ENCODE measurements around the gene GNG12. TPM values are rescaled to one million over a fixed set of nuclear protein-coding genes. Genes with fewer than 3 reads are reported as not detected.

The GNG12 gene
- total RNA-seq, 6 experiments from 2014 or later: 172 to 229 (median 198) TPM

DNA sequence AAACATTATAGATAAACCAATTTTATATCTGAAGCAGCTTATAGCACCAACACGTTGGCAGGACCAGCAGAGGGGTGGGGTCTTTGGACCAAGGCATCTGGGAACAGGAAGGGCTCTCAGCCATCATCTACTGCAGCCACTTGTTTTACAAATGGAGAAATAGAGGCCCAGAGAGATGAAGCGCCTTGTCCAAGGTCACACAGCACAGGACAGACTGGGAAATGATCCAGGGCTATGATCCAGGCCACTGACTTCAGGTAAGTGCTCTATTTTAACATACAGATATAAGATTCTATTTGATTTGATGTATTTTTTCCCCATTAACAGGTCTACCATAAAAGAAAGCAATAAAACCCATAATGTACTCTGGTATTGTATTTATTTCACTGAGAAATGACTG is 131.4 kb downstream of the GNG12 start:
- peaks cover 37% of the 10 kb centered on the region for H3K4me1 Mint-ChIP-seq (ENCODE audit: low read depth)
- no peak overlapping the region for H3K4me3 Mint-ChIP-seq
- peaks cover 50% of the 10 kb centered on the region for H3K36me3 Mint-ChIP-seq (ENCODE audit: low read depth)
- H3K27ac Mint-ChIP-seq: no peak overlapping the region
- DNase-seq: no peak
- no peak for TF ChIP-seq CTCF (IDR thresholded peaks at IDR 0.05)
- peaks cover 1% of the 10 kb centered on the region; the same call in 1 of the 2 replicates for H3K27me3 Mint-ChIP-seq (ENCODE audit: insufficient read depth)
- H3K9me3 Mint-ChIP-seq: no peaks in the 10 kb centered on the region

DNA sequence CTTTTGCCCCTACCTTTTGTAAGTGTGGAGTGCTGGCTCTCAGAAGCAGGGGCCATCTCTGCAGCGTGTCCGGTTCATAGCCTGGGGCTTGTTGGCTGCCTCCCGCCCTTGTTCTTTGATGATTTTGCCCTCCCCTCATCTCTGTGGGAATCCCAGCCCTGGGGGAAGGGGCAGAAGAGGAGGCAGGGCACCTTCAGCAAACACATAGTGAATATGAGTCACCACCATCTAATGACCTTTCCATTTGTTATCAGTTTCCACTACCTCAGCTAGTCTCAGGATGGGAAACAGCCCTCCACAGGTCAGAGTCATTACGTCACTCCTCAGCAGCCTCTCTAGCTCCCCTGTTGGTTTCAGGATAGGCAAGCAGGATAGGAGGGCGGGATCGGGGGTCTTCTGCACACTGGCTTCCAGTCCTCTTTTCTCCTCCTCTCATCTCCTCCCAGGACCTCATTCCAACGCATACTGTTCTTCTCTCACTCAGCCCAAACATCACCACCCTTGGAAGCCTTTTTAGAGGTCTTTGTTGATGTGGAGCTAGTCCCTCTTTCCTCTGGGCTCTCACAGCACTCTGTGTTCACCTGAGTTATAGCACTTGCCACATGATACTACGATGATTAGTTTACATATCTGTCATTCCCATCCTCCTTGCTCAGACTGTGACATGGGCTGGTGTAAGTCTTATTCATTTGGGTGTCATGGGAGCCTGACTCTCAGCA is 132.4 kb downstream of the GNG12 start:
- DNase-seq: no peak
- H3K36me3 Mint-ChIP-seq (ENCODE audit: low read depth): peaks cover 40% of the 10 kb centered on the region

GRCh38 chr1:67700220-67700619 is 133.0 kb downstream of the GNG12 start:
- Mint-ChIP-seq H3K27me3 (ENCODE audit: insufficient read depth) (peaks cover 1% of the 10 kb centered on the region; the same call in 1 of the 2 replicates), H3K36me3 (ENCODE audit: low read depth) (peaks cover 34% of the 10 kb centered on the region), H3K27ac (peak overlapping the region; percentile 43; the same call in 1 of the 2 replicates), H3K4me3 (no peak overlapping the region), H3K4me1 (ENCODE audit: low read depth) (peaks cover 31% of the 10 kb centered on the region), H3K9me3 (no peaks in the 10 kb centered on the region)
- no peak for TF ChIP-seq CTCF (IDR thresholded peaks at IDR 0.05)
- no peak for DNase-seq

More for the DNA sequence above, 132.4 kb downstream of the GNG12 start:
- peak; percentile 35; the same call in 1 of the 2 replicates for TF ChIP-seq CTCF (IDR thresholded peaks at IDR 0.05)
- Mint-ChIP-seq H3K27ac (peak overlapping the region; percentile 57; the same call in 1 of the 2 replicates), H3K4me3 (no peak overlapping the region), H3K27me3 (ENCODE audit: insufficient read depth) (peaks cover 1% of the 10 kb centered on the region; the same call in 1 of the 2 replicates), H3K9me3 (no peaks in the 10 kb centered on the region), H3K4me1 (ENCODE audit: low read depth) (peaks cover 30% of the 10 kb centered on the region)

DNA sequence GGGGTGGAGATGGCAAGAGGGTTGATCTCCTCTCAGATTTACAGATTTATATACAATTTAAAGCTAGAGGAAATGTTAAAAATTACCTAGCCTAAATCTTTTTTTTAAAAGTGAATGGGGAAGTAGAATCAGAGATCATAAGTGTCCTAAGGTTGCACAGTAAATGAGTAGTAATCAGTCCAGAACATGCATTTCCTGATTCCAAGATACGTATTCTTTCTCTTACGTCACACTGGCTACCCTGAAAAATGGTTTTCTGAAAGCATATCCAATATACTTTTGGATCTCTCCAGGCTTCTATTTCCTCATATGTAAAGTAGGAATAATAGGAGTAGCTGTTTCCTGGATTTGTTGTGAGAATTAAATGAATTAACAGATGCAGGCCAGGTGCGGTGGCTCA is 136.6 kb downstream of the GNG12 start:
- no peak overlapping the region for H3K27ac Mint-ChIP-seq
- peaks cover 18% of the 10 kb centered on the region for H3K36me3 Mint-ChIP-seq (ENCODE audit: low read depth)
- no peak for TF ChIP-seq CTCF (IDR thresholded peaks at IDR 0.05)
- peaks cover 3% of the 10 kb centered on the region for H3K27me3 Mint-ChIP-seq (ENCODE audit: insufficient read depth)
- H3K4me3 Mint-ChIP-seq: no peak overlapping the region
- no peak for DNase-seq
- peaks cover 31% of the 10 kb centered on the region for H3K4me1 Mint-ChIP-seq (ENCODE audit: low read depth)
- H3K9me3 Mint-ChIP-seq: no peaks in the 10 kb centered on the region

DNA sequence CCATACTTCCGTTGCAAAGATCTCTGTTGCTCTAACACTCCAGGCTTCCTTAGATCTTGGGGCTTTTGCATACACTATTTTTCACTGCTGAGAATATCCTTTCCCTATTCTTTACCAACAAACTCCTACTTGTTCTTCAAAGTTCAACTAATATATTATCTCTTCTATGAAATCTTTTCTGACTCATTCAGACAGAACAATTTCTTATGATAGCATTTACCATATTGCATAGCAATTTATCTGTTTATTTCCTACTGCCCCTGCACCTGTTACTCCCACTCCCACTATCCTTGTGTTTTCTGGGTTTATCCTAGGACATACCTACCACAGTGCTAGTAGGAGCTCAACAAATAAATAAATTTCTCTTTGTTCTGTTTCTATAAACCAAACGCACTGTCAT is 137.3 kb downstream of the GNG12 start:
- no peak for TF ChIP-seq CTCF (IDR thresholded peaks at IDR 0.05)
- Mint-ChIP-seq H3K4me1 (ENCODE audit: low read depth) (peaks cover 26% of the 10 kb centered on the region), H3K36me3 (ENCODE audit: low read depth) (peaks cover 13% of the 10 kb centered on the region), H3K9me3 (no peaks in the 10 kb centered on the region), H3K4me3 (no peak overlapping the region), H3K27me3 (ENCODE audit: insufficient read depth) (peaks cover 3% of the 10 kb centered on the region), H3K27ac (no peak overlapping the region)
- no peak for DNase-seq
